K562 (cell line): ENCODE data around the gene ANK3. TPM values are rescaled to one million over a fixed set of nuclear protein-coding genes. Genes with fewer than 3 reads are reported as not detected.
A peak's percentile ranks its signal among the peaks of the same experiment; 100 is the strongest.

ENCODE experiments used
- BRD9 ChIP-seq: fragments of 450-650 bp; IDR thresholded peaks from 2 replicates; pipeline ENCODE4 v1.6.1; 2018; ENCODE audit warnings: low read depth; ENCODE audit not compliant: partially characterized antibody
- FUS ChIP-seq: fragments of 200-400 bp; formaldehyde crosslinking; optimal IDR thresholded peaks from 2 replicates; pipeline ENCODE3; 2017; ENCODE audit warnings: low read depth, low read length
- HDAC1 ChIP-seq, 2 experiments: fragments of 450-650 bp; IDR thresholded peaks; 2 replicates each; pipeline ENCODE4 v1.6.1; 2016 to 2017; ENCODE audit warnings: inconsistent platforms in 1 of 2, mild to moderate bottlenecking in 1 of 2, moderate library complexity in 1 of 2
- MAFK ChIP-seq: IDR thresholded peaks from 2 replicates; pipeline ENCODE4 v1.6.1; 2011; ENCODE audit warnings: low read length, improper control_type of control experiment
- MECOM ChIP-seq: fragments of 250-450 bp; sonication (Bioruptor Pico); IDR thresholded peaks from 2 replicates; pipeline ENCODE4 v1.8.0; 2022; ENCODE audit warnings: inconsistent platforms
- MTA3 ChIP-seq: fragments of 450-650 bp; formaldehyde crosslinking; IDR thresholded peaks from 2 replicates; pipeline ENCODE4 v1.6.1; 2017; ENCODE audit warnings: mild to moderate bottlenecking, borderline replicate concordance
- NFIC ChIP-seq: fragments of 450-650 bp; IDR thresholded peaks from 2 replicates; pipeline ENCODE4 v1.6.1; 2017; ENCODE audit warnings: mild to moderate bottlenecking, inconsistent platforms
- NR2C2 ChIP-seq, 2 experiments: fragments of 200-800 bp in 1 of 2; sonication (Bioruptor generic) in 1 of 2; sonication (generic) in 1 of 2; formaldehyde crosslinking in 1 of 2; IDR thresholded peaks; 2 replicates each; pipeline versions ENCODE4 v1.6.1 to v1.8.0; 2016 to 2022; ENCODE audit warnings: mild to moderate bottlenecking in 1 of 2, missing compliant biosample characterization in 1 of 2, missing genetic modification characterization in 1 of 2, missing genetic modification reagents in 1 of 2
- ZC3H11A ChIP-seq: IDR thresholded peaks from 2 replicates; pipeline ENCODE4 v1.6.1; 2012; ENCODE audit warnings: low read depth, low read length, improper control_type of control experiment
- ZNF175 ChIP-seq: fragments of 200-800 bp; sonication (Bioruptor generic); IDR thresholded peaks from 2 replicates; pipeline ENCODE4 v1.6.1; 2016; ENCODE audit warnings: low read depth, mild to moderate bottlenecking, missing genetic modification characterization, missing compliant biosample characterization
- ZNF57 ChIP-seq: fragments of 450-650 bp; formaldehyde crosslinking; IDR thresholded peaks from 2 replicates; pipeline ENCODE4 v1.4.0; 2020; ENCODE audit warnings: mild to moderate bottlenecking, moderate library complexity
- polyA plus RNA-seq, 8 experiments: library from polyadenylated mRNA; depleted of rRNA in 4 of 8; stranded (reverse) in 5 of 8; unstranded in 3 of 8; fragments of >200 nt; fragmentation: Nextera tagmentation in 2 of 8; fragmentation: Illumina TruSeq in 1 of 8; extraction: Ambion mirVana in 2 of 8; extraction: Trizol in 1 of 8; gene quantifications; 2 replicates each; pipeline versions ENCODE4 v1.2.1 to v1.2.3, GENCODE V29; 2011 to 2014; ENCODE audit warnings: inconsistent platforms in 1 of 8, missing spikeins in 1 of 8
- total RNA-seq, 7 experiments: library from RNA; depleted of rRNA in 6 of 7; stranded (reverse); fragments of >200 nt in 6 of 7; fragmentation: Illumina TruSeq in 2 of 7; extraction: Trizol in 2 of 7; gene quantifications; 2 replicates each; pipeline versions ENCODE4 v1.2.1 to v1.2.3, GENCODE V29; 2011 to 2021; ENCODE audit warnings: low replicate concordance in 1 of 7
- TF ChIP-seq, protein P1 (sequence below): sonication (generic); formaldehyde crosslinking; IDR thresholded peaks from 2 replicates; pipeline ENCODE4 v1.8.0; 2022; ENCODE audit warnings: mild to moderate bottlenecking, missing genetic modification reagents, borderline replicate concordance

Gene ANK3
- total and polyA plus RNA-seq, 9 of the 15 experiments (the other 6 are each of a cell fraction or from before 2014, with no cell fraction given), result 10.0 to 32.3 (median 17.9) TPM

DNA sequence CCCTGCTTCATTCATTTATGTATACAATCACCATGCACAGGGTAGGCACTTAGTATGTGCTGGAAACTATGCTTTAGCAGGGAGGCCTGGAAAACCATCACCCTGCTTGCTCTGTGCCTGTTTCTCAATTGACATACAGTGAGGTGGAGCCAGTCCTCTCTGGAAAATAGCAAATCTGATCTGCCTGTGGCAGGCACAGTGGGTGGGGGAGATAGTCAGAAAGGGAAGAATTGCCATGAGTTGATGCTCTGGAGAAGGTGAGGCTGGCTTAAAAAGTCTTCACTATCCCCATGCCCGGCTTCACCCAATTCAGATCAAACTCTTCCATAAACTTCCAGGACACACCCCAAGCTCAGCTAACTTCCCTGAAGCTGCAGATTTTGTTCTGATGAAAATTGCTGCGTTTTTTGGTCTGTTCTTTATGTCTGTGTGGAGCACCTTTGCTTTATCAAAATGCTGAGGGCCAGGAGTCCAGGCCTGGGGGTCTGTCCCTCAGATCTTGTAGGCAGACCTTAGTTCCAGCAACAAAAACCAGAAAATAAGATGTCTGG, 84.8 kb downstream of the ANK3 start (continued):
- no peak for TF ChIP-seq NR2C2 (CRISPR knock-in tag; IDR thresholded peaks at IDR 0.05)
- no peak for TF ChIP-seq NR2C2 (tag; IDR thresholded peaks at IDR 0.05)
- TF ChIP-seq ZNF57 (CRISPR knock-in tag), result no peak
- TF ChIP-seq HDAC1 (IDR thresholded peaks at IDR 0.05), result peak in 1 of 2 experiments; percentile 25; a peak in 1 of 4 replicates
- TF ChIP-seq MTA3, result no peak
- TF ChIP-seq, protein P1, sequence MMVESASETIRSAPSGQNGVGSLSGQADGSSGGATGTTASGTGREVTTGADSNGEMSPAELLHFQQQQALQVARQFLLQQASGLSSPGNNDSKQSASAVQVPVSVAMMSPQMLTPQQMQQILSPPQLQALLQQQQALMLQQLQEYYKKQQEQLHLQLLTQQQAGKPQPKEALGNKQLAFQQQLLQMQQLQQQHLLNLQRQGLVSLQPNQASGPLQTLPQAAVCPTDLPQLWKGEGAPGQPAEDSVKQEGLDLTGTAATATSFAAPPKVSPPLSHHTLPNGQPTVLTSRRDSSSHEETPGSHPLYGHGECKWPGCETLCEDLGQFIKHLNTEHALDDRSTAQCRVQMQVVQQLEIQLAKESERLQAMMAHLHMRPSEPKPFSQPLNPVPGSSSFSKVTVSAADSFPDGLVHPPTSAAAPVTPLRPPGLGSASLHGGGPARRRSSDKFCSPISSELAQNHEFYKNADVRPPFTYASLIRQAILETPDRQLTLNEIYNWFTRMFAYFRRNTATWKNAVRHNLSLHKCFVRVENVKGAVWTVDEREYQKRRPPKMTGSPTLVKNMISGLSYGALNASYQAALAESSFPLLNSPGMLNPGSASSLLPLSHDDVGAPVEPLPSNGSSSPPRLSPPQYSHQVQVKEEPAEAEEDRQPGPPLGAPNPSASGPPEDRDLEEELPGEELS, result no peak
- TF ChIP-seq NFIC, result 0 out of 2 replicates have a peak, but pooled peaks have one; percentile 35
- no peak for TF ChIP-seq MAFK
- TF ChIP-seq MECOM, result no peak
- TF ChIP-seq FUS, result no peak
- TF ChIP-seq ZC3H11A, result no peak
- 0 out of 2 replicates have a peak, but pooled peaks have one; percentile 54 for TF ChIP-seq ZNF175 (CRISPR knock-in tag)
- TF ChIP-seq BRD9, result no peak
